Measurements from ENCODE around the gene PLCXD3.

- no peak for TF ChIP-seq POLR2AphosphoS5 (IDR thresholded peaks at IDR 0.05; ENCODE audit: borderline replicate concordance, low read depth, low read length)
- TF ChIP-seq EZH2 (IDR thresholded peaks at IDR 0.05), result no peak
- no peak for TF ChIP-seq FOXP2 (optimal IDR thresholded peaks at IDR 0.05; ENCODE audit: control extremely low read depth, extremely low read length, insufficient read depth)
Measured at GRCh38 chr5:41335596-41336181, 174.7 kb downstream of the PLCXD3 start.

Measured in SK-N-MC (cell line).